K562 (cell line): Measurements from ENCODE around the gene KCTD17. TPM values are rescaled to one million over a fixed set of nuclear protein-coding genes. Genes with fewer than 3 reads are reported as not detected.

ENCODE experiments used
- ATAC-seq: fragments of 200-7000 bp; cut with Tn5 transposase; 3 replicates; pipeline ENCODE4 v1.9.1; 2020; ENCODE audit warnings: moderate library complexity
- BruUV-seq: library from RNA; stranded (reverse); fragments of 400-500 nt; replicated peaks from 2 replicates; lab custom pipeline; 2021; lab: Mats Ljungman, UMichigan
- CTCF ChIA-PET: fragments of 300-600 bp; formaldehyde crosslinking; extraction: SDS; loops from one replicate; lab custom pipeline; 2021; ENCODE audit warnings: low intra/inter-chr PET ratio; lab: Yijun Ruan, JAX
- POLR2A ChIA-PET: fragments of 300-600, 350-650 bp; sonication (Branson Sonifier 250); formaldehyde crosslinking; extraction: SDS; loops from one replicate; lab custom pipeline; 2021; ENCODE audit warnings: antibody characterized with exemption, inconsistent platforms; lab: Yijun Ruan, JAX
- DNase-seq, 4 experiments: peaks; one replicate each; pipeline versions ENCODE4 v3.0.0 to v3.0.0-alpha.2; 2011 to 2018; ENCODE audit warnings: low spot score in 3 of 4, mixed read lengths in 3 of 4; ENCODE audit errors: extremely low read depth in 1 of 4
- FAIRE-seq: peaks from 2 replicates; lab custom pipeline; 2011; peaks lifted over from hg19 to GRCh38; lab: Jason Lieb, UNC
- H2AFZ ChIP-seq: 2 replicates; pipeline ENCODE4 v1.6.0; 2011; ENCODE audit warnings: low read depth, low read length, control low read depth, inconsistent platforms
- H3K27ac ChIP-seq: fragments of 200-600 bp; 3 replicates; pipeline ENCODE4 v1.8.0; 2011; ENCODE audit warnings: low read depth, mild to moderate bottlenecking, control low read depth, inconsistent platforms, low read length, moderate library complexity, mixed read lengths; ENCODE audit errors: extremely low read depth
- H3K27me3 ChIP-seq, 2 experiments: fragments of 300-600 bp in 1 of 2; 2 replicates in 1 of 2; 3 replicates in 1 of 2; pipeline versions ENCODE4 v1.6.0 to v1.8.0; 2011; ENCODE audit warnings: inconsistent platforms in 2 of 2, low read length in 2 of 2, mild to moderate bottlenecking in 1 of 2, mixed read lengths in 1 of 2, moderate library complexity in 1 of 2; ENCODE audit not compliant: control insufficient read depth in 2 of 2, insufficient read depth in 2 of 2
- H3K36me3 ChIP-seq: fragments of 300-600 bp; 3 replicates; pipeline ENCODE4 v1.8.0; 2011; ENCODE audit warnings: mild to moderate bottlenecking, low read length, inconsistent platforms; ENCODE audit not compliant: control insufficient read depth, insufficient read depth
- H3K4me1 ChIP-seq, 2 experiments: fragments of 200-600 bp in 1 of 2; replicated peaks in 1 of 2; 2 replicates in 1 of 2; 3 replicates in 1 of 2; pipeline versions ENCODE4 v1.5.1 to v1.8.0; 2011; ENCODE audit warnings: inconsistent platforms in 2 of 2, low read length in 2 of 2, mild to moderate bottlenecking in 1 of 2, mixed read lengths in 1 of 2, moderate library complexity in 1 of 2; ENCODE audit not compliant: control insufficient read depth in 2 of 2, insufficient read depth in 2 of 2
- H3K4me2 ChIP-seq: 2 replicates; pipeline ENCODE4 v1.6.1; 2011; ENCODE audit warnings: low read length, control low read depth, inconsistent platforms, mixed read lengths; ENCODE audit not compliant: insufficient read depth
- H3K4me3 ChIP-seq: fragments of 200-600 bp; sonication (generic), shearing (Covaris generic); 2 replicates; pipeline ENCODE4 v1.5.1; 2016; ENCODE audit warnings: control low read depth, inconsistent platforms
- H3K79me2 ChIP-seq: fragments of 200-600 bp; 3 replicates; pipeline ENCODE4 v1.8.0; 2011; ENCODE audit warnings: low read length, inconsistent platforms; ENCODE audit not compliant: control insufficient read depth, insufficient read depth
- H3K9ac ChIP-seq, 2 experiments: 2 replicates each; pipeline versions ENCODE4 v1.6.0 to v1.6.1; 2011; ENCODE audit warnings: low read depth in 2 of 2, low read length in 2 of 2, control low read depth in 1 of 2, inconsistent platforms in 1 of 2, mild to moderate bottlenecking in 1 of 2, mixed read lengths in 1 of 2; ENCODE audit not compliant: insufficient read depth in 1 of 2
- H3K9me1 ChIP-seq: one replicate; pipeline ENCODE4 v1.6.0; 2011; ENCODE audit warnings: inconsistent platforms, mild to moderate bottlenecking, low read length, moderate library complexity; ENCODE audit not compliant: control insufficient read depth, insufficient read depth
- H3K9me3 ChIP-seq: replicated peaks from 2 replicates; pipeline ENCODE4 v1.5.1; 2011; ENCODE audit warnings: low read depth, low read length, inconsistent platforms; ENCODE audit not compliant: control insufficient read depth, insufficient read depth
- H4K20me1 ChIP-seq: replicated peaks from 2 replicates; pipeline ENCODE4 v1.6.1; 2011; ENCODE audit warnings: low read length, inconsistent platforms, mixed read lengths; ENCODE audit not compliant: control insufficient read depth, insufficient read depth
- ADNP ChIP-seq: fragments of 200-800 bp; sonication (Bioruptor generic); IDR thresholded peaks from 2 replicates; pipeline ENCODE4 v1.6.1; 2016; ENCODE audit warnings: missing genetic modification characterization, missing compliant biosample characterization
- GTF2F1 ChIP-seq: IDR thresholded peaks from 2 replicates; pipeline ENCODE4 v1.6.1; 2011; ENCODE audit warnings: low read depth, low read length, improper control_type of control experiment
- HNRNPH1 ChIP-seq: fragments of 200-400 bp; formaldehyde crosslinking; optimal IDR thresholded peaks from 2 replicates; pipeline ENCODE3; 2017; ENCODE audit warnings: low read depth, mild to moderate bottlenecking, low read length, moderate library complexity
- MEIS2 ChIP-seq: fragments of 450-650 bp; IDR thresholded peaks from 2 replicates; pipeline ENCODE4 v1.6.1; 2014; ENCODE audit warnings: mild to moderate bottlenecking; ENCODE audit not compliant: partially characterized antibody
- NR2C2 ChIP-seq, 2 experiments: fragments of 200-800 bp in 1 of 2; sonication (Bioruptor generic) in 1 of 2; sonication (generic) in 1 of 2; formaldehyde crosslinking in 1 of 2; IDR thresholded peaks; 2 replicates each; pipeline versions ENCODE4 v1.6.1 to v1.8.0; 2016 to 2022; ENCODE audit warnings: mild to moderate bottlenecking in 1 of 2, missing compliant biosample characterization in 1 of 2, missing genetic modification characterization in 1 of 2, missing genetic modification reagents in 1 of 2
- POLR2A ChIP-seq: fragments of 450-650 bp; conservative IDR thresholded peaks from 2 replicates; pipeline ENCODE4 v1.6.1; 2016
- PTBP1 ChIP-seq: fragments of 200-400 bp; formaldehyde crosslinking; IDR thresholded peaks from 2 replicates; pipeline ENCODE4 v1.6.1; 2017; ENCODE audit warnings: low read depth, low read length
- SREBF2 ChIP-seq: sonication (generic); formaldehyde crosslinking; IDR thresholded peaks from 2 replicates; pipeline ENCODE4 v1.4.0; 2020; ENCODE audit warnings: mild to moderate bottlenecking, missing genetic modification reagents
- ZNF347 ChIP-seq: fragments of 450-650 bp; formaldehyde crosslinking; IDR thresholded peaks from 2 replicates; pipeline ENCODE4 v1.4.0; 2020; ENCODE audit warnings: low read depth, mild to moderate bottlenecking, moderate library complexity
- WGBS: fragments of 100-300 bp; shearing (Covaris generic); methylation state at CpG from one replicate; pipeline ENCODE4 v1.1.6; 2016; ENCODE audit warnings: low coverage, mixed read lengths; ENCODE audit not compliant: insufficient coverage; ENCODE audit errors: missing lambda C conversion rate; 5-methylcytosine and 5-hydroxymethylcytosine counted together
- in situ Hi-C: fragments of 300-500 bp; cut with MboI; formaldehyde crosslinking; loops from 4 replicates; pipeline ENCODE4 v1.15.0; 2018; ENCODE audit warnings: inconsistent platforms, mixed read lengths
- intact Hi-C: fragments of 100-400 bp; cut with micrococcal nuclease; formaldehyde crosslinking; loops from 2 replicates; pipeline ENCODE4 v1.14.2; 2022
- polyA plus RNA-seq, 8 experiments: library from polyadenylated mRNA; depleted of rRNA in 4 of 8; stranded (reverse) in 5 of 8; unstranded in 3 of 8; fragments of >200 nt; fragmentation: Nextera tagmentation in 2 of 8; fragmentation: Illumina TruSeq in 1 of 8; extraction: Ambion mirVana in 2 of 8; extraction: Trizol in 1 of 8; gene quantifications; 2 replicates each; pipeline versions ENCODE4 v1.2.1 to v1.2.3, GENCODE V29; 2011 to 2014; ENCODE audit warnings: inconsistent platforms in 1 of 8, missing spikeins in 1 of 8
- total RNA-seq, 7 experiments: library from RNA; depleted of rRNA in 6 of 7; stranded (reverse); fragments of >200 nt in 6 of 7; fragmentation: Illumina TruSeq in 2 of 7; extraction: Trizol in 2 of 7; gene quantifications; 2 replicates each; pipeline versions ENCODE4 v1.2.1 to v1.2.3, GENCODE V29; 2011 to 2021; ENCODE audit warnings: low replicate concordance in 1 of 7
- TF ChIP-seq, protein P1 (sequence below): fragments of 450-650 bp; IDR thresholded peaks from 2 replicates; pipeline ENCODE4 v1.6.1; 2018; ENCODE audit warnings: mild to moderate bottlenecking, low read depth; ENCODE audit not compliant: partially characterized antibody
- TF ChIP-seq, protein P2 (sequence below): fragments of 250-450 bp; sonication (Bioruptor Pico); IDR thresholded peaks from 2 replicates; pipeline ENCODE4 v1.4.0; 2020; ENCODE audit warnings: mild to moderate bottlenecking, moderate library complexity
- TF ChIP-seq, protein P3 (sequence below): fragments of 250-450 bp; sonication (Bioruptor Pico); IDR thresholded peaks from 2 replicates; pipeline ENCODE4 v1.4.0; 2020; ENCODE audit warnings: mild to moderate bottlenecking
- TF ChIP-seq, protein P4 (sequence below): fragments of 250-450 bp; sonication (Bioruptor Pico); IDR thresholded peaks from 2 replicates; pipeline ENCODE4 v1.9.0; 2021; ENCODE audit warnings: mild to moderate bottlenecking
- TF ChIP-seq, protein P5 (sequence below): fragments of 250-450 bp; sonication (Bioruptor Pico); IDR thresholded peaks from 2 replicates; pipeline ENCODE4 v1.8.0; 2021; ENCODE audit warnings: moderate library complexity, mild to moderate bottlenecking, inconsistent platforms

The KCTD17 gene
- total and polyA plus RNA-seq, 9 of the 15 experiments (the other 6 are each of a cell fraction or from before 2014, with no cell fraction given) = 0.22 to 0.90 (median 0.49) TPM; not detected in 2

DNA sequence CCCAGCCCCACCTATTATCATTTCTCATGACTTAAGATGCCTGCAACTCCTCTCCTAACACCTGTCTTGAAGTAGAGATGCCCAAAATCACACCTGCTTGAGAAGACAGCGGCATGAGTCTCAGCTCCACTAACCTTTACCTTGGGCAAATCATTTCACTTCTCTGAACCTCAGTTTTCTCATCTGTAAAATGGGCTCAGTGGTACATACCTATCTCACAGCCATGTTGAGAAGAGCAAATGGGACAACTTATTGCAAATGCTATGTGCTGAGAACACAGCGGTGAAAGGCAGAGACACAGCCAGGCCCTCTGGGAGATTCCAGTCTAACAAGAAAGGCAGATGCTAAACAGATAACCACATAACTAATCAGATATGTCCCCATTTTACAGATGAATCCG lies 40.1 kb upstream of the KCTD17 start (continued):
- TF ChIP-seq, protein P1, sequence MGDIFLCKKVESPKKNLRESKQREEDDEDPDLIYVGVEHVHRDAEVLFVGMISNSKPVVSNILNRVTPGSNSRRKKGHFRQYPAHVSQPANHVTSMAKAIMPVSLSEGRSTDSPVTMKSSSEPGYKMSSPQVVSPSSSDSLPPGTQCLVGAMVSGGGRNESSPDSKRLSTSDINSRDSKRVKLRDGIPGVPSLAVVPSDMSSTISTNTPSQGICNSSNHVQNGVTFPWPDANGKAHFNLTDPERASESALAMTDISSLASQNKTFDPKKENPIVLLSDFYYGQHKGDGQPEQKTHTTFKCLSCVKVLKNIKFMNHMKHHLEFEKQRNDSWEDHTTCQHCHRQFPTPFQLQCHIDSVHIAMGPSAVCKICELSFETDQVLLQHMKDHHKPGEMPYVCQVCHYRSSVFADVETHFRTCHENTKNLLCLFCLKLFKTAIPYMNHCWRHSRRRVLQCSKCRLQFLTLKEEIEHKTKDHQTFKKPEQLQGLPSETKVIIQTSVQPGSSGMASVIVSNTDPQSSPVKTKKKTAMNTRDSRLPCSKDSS = no peak
- TF ChIP-seq ZNF347 (CRISPR knock-in tag) = no peak
- TF ChIP-seq POLR2A = no peak
- 0 out of 2 replicates have a peak, but pooled peaks have one; percentile 36 for TF ChIP-seq PTBP1
- no peak for TF ChIP-seq HNRNPH1
- no peak for TF ChIP-seq MEIS2
- peak; percentile 87 for TF ChIP-seq ADNP (tag)
- no peak for TF ChIP-seq GTF2F1

DNA sequence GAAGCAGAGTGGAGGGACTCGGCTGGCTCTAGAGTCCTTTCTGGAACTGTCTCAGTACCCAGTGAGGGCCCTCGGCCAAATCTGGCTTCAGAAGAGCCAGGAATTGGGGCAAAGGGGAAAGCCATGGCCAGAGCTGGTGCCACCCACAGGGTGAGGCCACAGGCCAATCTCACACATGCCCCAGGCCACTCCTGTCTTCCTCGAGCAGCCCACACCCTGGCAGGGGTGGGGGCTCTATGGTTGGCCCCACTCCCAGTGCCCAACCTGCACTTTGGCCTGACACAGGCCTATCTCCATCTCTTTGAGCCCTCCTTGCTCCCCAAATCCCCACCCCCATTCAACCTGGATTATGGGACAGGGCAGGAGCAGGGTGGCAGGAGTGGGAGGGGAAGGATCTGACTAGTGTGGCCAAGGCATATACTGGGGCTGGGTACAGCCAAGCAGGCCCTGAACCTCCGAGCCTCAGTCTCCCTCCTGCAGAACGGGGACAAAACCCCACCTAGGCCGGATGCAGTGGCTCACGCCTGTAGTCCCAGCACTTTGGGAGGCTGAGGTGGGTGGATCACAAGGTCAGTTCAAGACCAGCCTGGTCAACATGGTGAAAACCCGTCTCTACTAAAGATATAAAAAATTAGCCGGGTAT lies 39.2 kb upstream of the KCTD17 start:
- Histone ChIP-seq H3K36me3 (peaks cover 12% of the 10 kb centered on the region; the same call in 1 of the 3 replicates), H4K20me1 (peaks cover 6% of the 10 kb centered on the region), H3K79me2 (peaks cover 2% of the 10 kb centered on the region; the same call in 2 of the 3 replicates), H2AFZ (no peak overlapping the region), H3K27me3 (peaks cover 0 to 3% of the 10 kb centered on the region in 2 experiments; a peak in 1 of 5 replicates), H3K9ac (no peak overlapping the region)
- TF ChIP-seq, protein P2, sequence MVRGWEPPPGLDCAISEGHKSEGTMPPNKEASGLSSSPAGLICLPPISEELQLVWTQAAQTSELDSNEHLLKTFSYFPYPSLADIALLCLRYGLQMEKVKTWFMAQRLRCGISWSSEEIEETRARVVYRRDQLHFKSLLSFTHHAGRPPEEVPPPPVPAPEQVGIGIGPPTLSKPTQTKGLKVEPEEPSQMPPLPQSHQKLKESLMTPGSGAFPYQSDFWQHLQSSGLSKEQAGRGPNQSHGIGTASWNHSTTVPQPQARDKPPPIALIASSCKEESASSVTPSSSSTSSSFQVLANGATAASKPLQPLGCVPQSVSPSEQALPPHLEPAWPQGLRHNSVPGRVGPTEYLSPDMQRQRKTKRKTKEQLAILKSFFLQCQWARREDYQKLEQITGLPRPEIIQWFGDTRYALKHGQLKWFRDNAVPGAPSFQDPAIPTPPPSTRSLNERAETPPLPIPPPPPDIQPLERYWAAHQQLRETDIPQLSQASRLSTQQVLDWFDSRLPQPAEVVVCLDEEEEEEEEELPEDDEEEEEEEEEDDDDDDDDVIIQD (CRISPR knock-in tag) = no peak
- TF ChIP-seq, protein P3, sequence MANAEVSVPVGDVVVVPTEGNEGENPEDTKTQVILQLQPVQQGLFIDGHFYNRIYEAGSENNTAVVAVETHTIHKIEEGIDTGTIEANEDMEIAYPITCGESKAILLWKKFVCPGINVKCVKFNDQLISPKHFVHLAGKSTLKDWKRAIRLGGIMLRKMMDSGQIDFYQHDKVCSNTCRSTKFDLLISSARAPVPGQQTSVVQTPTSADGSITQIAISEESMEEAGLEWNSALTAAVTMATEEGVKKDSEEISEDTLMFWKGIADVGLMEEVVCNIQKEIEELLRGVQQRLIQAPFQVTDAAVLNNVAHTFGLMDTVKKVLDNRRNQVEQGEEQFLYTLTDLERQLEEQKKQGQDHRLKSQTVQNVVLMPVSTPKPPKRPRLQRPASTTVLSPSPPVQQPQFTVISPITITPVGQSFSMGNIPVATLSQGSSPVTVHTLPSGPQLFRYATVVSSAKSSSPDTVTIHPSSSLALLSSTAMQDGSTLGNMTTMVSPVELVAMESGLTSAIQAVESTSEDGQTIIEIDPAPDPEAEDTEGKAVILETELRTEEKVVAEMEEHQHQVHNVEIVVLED (CRISPR knock-in tag) = no peak
- TF ChIP-seq NR2C2 (CRISPR knock-in tag; IDR thresholded peaks at IDR 0.05) (no peak), NR2C2 (tag; IDR thresholded peaks at IDR 0.05) (no peak), SREBF2 (CRISPR knock-in tag) (no peak)
- TF ChIP-seq, protein P4, sequence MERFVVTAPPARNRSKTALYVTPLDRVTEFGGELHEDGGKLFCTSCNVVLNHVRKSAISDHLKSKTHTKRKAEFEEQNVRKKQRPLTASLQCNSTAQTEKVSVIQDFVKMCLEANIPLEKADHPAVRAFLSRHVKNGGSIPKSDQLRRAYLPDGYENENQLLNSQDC (CRISPR knock-in tag) = no peak
- TF ChIP-seq, protein P5, sequence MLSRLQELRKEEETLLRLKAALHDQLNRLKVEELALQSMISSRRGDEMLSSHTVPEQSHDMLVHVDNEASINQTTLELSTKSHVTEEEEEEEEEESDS (CRISPR knock-in tag) = no peak
- TF ChIP-seq, all 486 proteins: peak for 0
- CTCF ChIA-PET = no interaction called here
- in situ Hi-C loops = no loop called here
- Histone ChIP-seq H3K9me3 (no peaks in the 10 kb centered on the region), H3K27ac (no peak overlapping the region), H3K4me1 (peaks cover 24 to 29% of the 10 kb centered on the region in 2 experiments; a peak in 4 of 5 replicates), H3K4me3 (no peak overlapping the region), H3K4me2 (no peak overlapping the region), H3K9me1 (peaks cover 2% of the 10 kb centered on the region)
- intact Hi-C loops = no loop called here
- no TSS peak for BruUV-seq
- FAIRE-seq (no peak), ATAC-seq (no peak), DNase-seq (no peak)
- POLR2A ChIA-PET = interaction anchor here (1.3 kb wide), 1 partner anchor 10 kb away, joined by 3 read pairs; no protein-coding TSS in a partner anchor
- WGBS = 86% methylated on average over 3 of the region's 9 CpGs
